Spleen (tissue), 11 donors: ENCODE data around the gene TUBA1C. TPM values are rescaled to one million over a fixed set of nuclear protein-coding genes. Genes with fewer than 3 reads are reported as not detected.
"Not testable (repeated sequence)": the region's sequence is repeated elsewhere in the genome, so short reads cannot be mapped to it uniquely, and the experiment has no call there.

ENCODE experiments used
- DNase-seq: peaks from one replicate; pipeline ENCODE4 v3.0.0-alpha.2; 2020
- H3K27ac ChIP-seq, 8 donors: fragments of 200-600 bp; sonication (generic) in 7 of 8; 1 replicate in 4 of 8; 2 replicates in 4 of 8; pipeline versions ENCODE4 v1.5.0 to v1.8.0; 2016 to 2021; ENCODE audit warnings: inconsistent platforms in 4 of 8, mild to moderate bottlenecking in 4 of 8, moderate library complexity in 1 of 8
- H3K27me3 ChIP-seq, 7 donors: fragments of 200-600 bp; sonication (generic) in 6 of 7; replicated peaks in 1 of 7; 1 replicate in 4 of 7; 2 replicates in 3 of 7; pipeline versions ENCODE4 v1.5.0 to v1.8.0; 2016 to 2021; ENCODE audit warnings: inconsistent platforms in 3 of 7, mild to moderate bottlenecking in 1 of 7
- H3K36me3 ChIP-seq, 6 donors: fragments of 200-600 bp; sonication (generic) in 5 of 6; 1 replicate in 4 of 6; 2 replicates in 2 of 6; pipeline versions ENCODE4 v1.5.0 to v1.8.0; 2016 to 2021; ENCODE audit warnings: inconsistent platforms in 2 of 6
- H3K4me1 ChIP-seq, 6 donors: fragments of 200-600 bp; sonication (generic) in 5 of 6; 1 replicate in 3 of 6; 2 replicates in 3 of 6; pipeline versions ENCODE4 v1.5.0 to v1.8.0; 2016 to 2021; ENCODE audit warnings: inconsistent platforms in 3 of 6
- H3K4me3 ChIP-seq, 8 donors: fragments of 200-600 bp; sonication (generic) in 7 of 8; 1 replicate in 4 of 8; 2 replicates in 4 of 8; pipeline versions ENCODE4 v1.5.0 to v1.8.0; 2016 to 2021; ENCODE audit warnings: inconsistent platforms in 4 of 8, mild to moderate bottlenecking in 4 of 8, moderate library complexity in 2 of 8
- H3K9me3 ChIP-seq, 8 donors: fragments of 200-600 bp; sonication (generic) in 7 of 8; 1 replicate in 4 of 8; 2 replicates in 4 of 8; pipeline versions ENCODE4 v1.5.0 to v1.8.0; 2016 to 2021; ENCODE audit warnings: inconsistent platforms in 4 of 8
- POLR2A ChIP-seq, 3 donors: fragments of 450-650 bp; IDR thresholded peaks; one replicate each; pipeline ENCODE4 v1.5.1; 2017; ENCODE audit warnings: antibody characterized with exemption in 3 of 3, mild to moderate bottlenecking in 1 of 3
- POLR2AphosphoS5 ChIP-seq, 3 donors: sonication (generic); formaldehyde crosslinking; IDR thresholded peaks; one replicate each; pipeline ENCODE4 v1.5.1; 2017; ENCODE audit warnings: antibody characterized with exemption in 3 of 3
- WGBS, 5 donors: extraction: QIAGEN DNeasy Blood & Tissue Kit in 3 of 5; methylation state at CpG; one replicate each; pipeline versions ENCODE4 v1.1.5 to v1.1.7; 2013 to 2018; 5-methylcytosine and 5-hydroxymethylcytosine counted together
- intact Hi-C: fragments of 100-400 bp; cut with DNase I; formaldehyde crosslinking; loops from one replicate; pipeline ENCODE4 v1.15.0; 2023; ENCODE audit warnings: low total_unique reads
- polyA plus RNA-seq, 3 donors: library from polyadenylated mRNA; stranded (reverse); fragments of 200-250 nt; gene quantifications; one replicate each; pipeline ENCODE4 v1.2.1, GENCODE V29; 2013
- total RNA-seq, 7 donors: library from RNA; depleted of rRNA in 3 of 7; stranded (reverse); fragments of >200 nt in 3 of 7; fragmentation: NEBNext Ultra II Directional in 4 of 7; extraction: Animal tissue kit (Norgen Biotek cat#: 25700) in 4 of 7; gene quantifications; one replicate each; pipeline versions ENCODE4 v1.1.0 to v1.2.1, GENCODE V29; 2016 to 2021
- TF ChIP-seq, protein P1 (sequence below), 11 experiments: fragments of 200-600 bp in 7 of 11; fragments of 450-650 bp in 4 of 11; sonication (generic) in 4 of 11; IDR thresholded peaks in 8 of 11; conservative IDR thresholded peaks in 3 of 11; 1 replicate in 7 of 11; 2 replicates in 4 of 11; pipeline versions ENCODE4 v1.4.0 to v1.8.0; 2016 to 2021; ENCODE audit warnings: antibody characterized with exemption in 11 of 11, inconsistent platforms in 4 of 11, mild to moderate bottlenecking in 1 of 11
- donor health status: healthy with polysubstance abuse.
- donor health status: DM: no; HTN: no; CAD: no; lungs with moderate emphysema.
- donor health status: DM: no; HTN: no; CAD: no.
- donor health status: Bipolar disorder and iron deficiency.
- donor health status: healthy.
- donor health status: DM: no; HTN: no; CAD: no.
- donor health status: DM: yes; HTN: yes; CAD: no.

Gene TUBA1C
- total and polyA plus RNA-seq, 10 donors: 36.3 to 89.6 (median 58.8) TPM

DNA sequence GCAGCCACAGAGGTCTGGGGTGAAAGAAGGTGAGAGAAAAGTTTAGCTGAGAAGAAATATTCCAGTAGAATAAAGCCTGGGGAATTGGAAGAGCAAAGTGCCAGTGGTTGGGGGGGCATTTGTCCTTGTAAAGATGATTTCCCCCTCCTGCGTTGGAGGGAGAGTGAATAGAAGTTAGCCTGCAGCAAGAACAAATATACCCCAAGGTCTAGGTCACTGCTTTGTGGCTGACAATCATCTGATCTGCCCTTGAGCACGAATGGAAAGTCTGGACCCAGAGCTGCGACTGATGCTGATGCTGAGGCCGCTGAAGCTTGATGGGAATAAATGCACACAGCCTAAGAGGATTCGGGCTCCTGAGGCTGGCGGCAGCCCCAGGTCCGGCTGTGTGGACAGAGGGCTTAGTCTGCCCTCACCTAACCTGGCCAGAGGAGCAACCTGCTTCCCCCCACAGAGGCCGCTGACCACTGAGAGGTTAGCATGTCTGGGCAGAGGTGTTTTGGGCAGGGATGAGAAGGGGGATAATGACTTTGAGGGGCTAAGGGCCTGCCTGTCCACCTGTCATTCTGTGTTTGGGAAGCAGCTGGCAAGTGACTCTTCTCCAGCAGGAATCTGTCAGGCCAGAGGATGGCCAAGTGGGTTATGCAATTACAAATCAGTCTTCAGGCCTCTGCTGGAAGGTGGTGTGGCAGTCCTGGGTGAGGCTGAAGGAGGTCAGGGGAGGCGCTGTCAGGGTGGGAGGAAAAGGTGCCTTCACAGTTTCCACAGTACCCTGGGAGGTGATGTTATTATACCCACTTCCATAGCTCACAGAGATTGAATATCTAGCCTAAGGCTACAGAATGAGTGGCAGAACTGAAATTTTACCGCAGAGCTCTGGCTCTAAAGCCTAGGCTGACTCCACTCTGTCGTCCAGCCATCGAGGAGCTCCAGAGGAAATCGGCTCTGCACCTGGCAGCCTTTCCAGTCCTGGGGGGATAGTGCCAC lies 11.7 kb downstream of the TUBA1C start:
- 82 to 87% (median 84%) methylated on average over 11 to 13 of the region's 13 CpGs for WGBS, 5 donors

GRCh38 chr12:49277466-49277865 lies 12.6 kb downstream of the TUBA1C start:
- Histone ChIP-seq H3K27me3 (no peaks in the 10 kb centered on the region), H3K4me3 (no peak overlapping the region), H3K27ac (no peak overlapping the region), H3K4me1 (peaks cover 0 to 12% (median 0%) of the 10 kb centered on the region in 6 donors), H3K36me3 (peaks cover 0 to 21% (median 10%) of the 10 kb centered on the region in 6 donors), H3K9me3 (no peaks in the 10 kb centered on the region)
- intact Hi-C loops: no loop called here
- 84 to 97% (median 94%) methylated on average over 7 of the region's 7 CpGs for WGBS, 5 donors
- TF ChIP-seq POLR2A (IDR thresholded peaks at IDR 0.05): no peak
- TF ChIP-seq, protein P1, sequence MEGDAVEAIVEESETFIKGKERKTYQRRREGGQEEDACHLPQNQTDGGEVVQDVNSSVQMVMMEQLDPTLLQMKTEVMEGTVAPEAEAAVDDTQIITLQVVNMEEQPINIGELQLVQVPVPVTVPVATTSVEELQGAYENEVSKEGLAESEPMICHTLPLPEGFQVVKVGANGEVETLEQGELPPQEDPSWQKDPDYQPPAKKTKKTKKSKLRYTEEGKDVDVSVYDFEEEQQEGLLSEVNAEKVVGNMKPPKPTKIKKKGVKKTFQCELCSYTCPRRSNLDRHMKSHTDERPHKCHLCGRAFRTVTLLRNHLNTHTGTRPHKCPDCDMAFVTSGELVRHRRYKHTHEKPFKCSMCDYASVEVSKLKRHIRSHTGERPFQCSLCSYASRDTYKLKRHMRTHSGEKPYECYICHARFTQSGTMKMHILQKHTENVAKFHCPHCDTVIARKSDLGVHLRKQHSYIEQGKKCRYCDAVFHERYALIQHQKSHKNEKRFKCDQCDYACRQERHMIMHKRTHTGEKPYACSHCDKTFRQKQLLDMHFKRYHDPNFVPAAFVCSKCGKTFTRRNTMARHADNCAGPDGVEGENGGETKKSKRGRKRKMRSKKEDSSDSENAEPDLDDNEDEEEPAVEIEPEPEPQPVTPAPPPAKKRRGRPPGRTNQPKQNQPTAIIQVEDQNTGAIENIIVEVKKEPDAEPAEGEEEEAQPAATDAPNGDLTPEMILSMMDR (IDR thresholded peaks at IDR 0.05 in 8 of 11, conservative IDR thresholded peaks at IDR 0.05 in 3 of 11): no peak
- no peak for TF ChIP-seq POLR2AphosphoS5 (IDR thresholded peaks at IDR 0.05)
- no peak for DNase-seq

More for the DNA sequence above, 11.7 kb downstream of the TUBA1C start:
- Histone ChIP-seq H3K4me1 (peaks cover 0 to 12% (median 0%) of the 10 kb centered on the region in 6 donors), H3K36me3 (peaks cover 0 to 29% (median 17%) of the 10 kb centered on the region in 6 donors), H3K4me3 (no peak overlapping the region), H3K27ac (no peak overlapping the region), H3K27me3 (no peaks in the 10 kb centered on the region), H3K9me3 (no peaks in the 10 kb centered on the region)
- DNase-seq: no peak
- no peak for TF ChIP-seq POLR2AphosphoS5 (IDR thresholded peaks at IDR 0.05)
- TF ChIP-seq POLR2A (IDR thresholded peaks at IDR 0.05): no peak
- TF ChIP-seq, protein P1 (IDR thresholded peaks at IDR 0.05 in 8 of 11, conservative IDR thresholded peaks at IDR 0.05 in 3 of 11): no peak
- intact Hi-C loops: no loop called here

DNA sequence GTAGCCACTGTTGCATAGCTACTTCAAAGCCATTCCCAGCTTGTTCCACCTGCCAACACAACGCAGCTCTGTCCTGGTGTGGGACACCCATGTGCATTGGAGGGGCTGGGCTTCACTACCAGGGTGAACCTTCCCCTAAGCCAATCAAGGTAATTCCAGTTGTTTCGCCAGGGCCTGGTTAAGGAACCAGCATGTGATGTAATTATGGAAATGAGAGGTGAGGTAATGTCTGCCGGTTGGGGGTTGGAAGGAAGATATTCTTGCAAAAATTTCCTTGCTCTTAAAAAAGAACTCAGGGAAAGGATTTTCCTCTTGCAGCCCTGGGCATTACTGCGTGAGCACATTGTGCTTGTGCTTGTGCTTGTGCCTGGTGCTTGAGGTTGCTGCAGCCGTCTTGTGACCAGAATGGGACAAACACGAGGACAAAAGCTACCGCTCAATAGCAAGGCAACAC lies 14.9 kb downstream of the TUBA1C start:
- WGBS, 5 donors: 38 to 71% (median 59%) methylated on average over 7 of the region's 7 CpGs
- TF ChIP-seq POLR2AphosphoS5 (IDR thresholded peaks at IDR 0.05) (no peak), POLR2A (IDR thresholded peaks at IDR 0.05) (no peak)
- TF ChIP-seq, protein P1 (IDR thresholded peaks at IDR 0.05 in 8 of 11, conservative IDR thresholded peaks at IDR 0.05 in 3 of 11): no peak
- intact Hi-C loops: no loop called here
- H3K27me3 ChIP-seq: peaks cover 0 to 14% (median 0%) of the 10 kb centered on the region in 7 donors
- H3K4me3 ChIP-seq: no peak overlapping the region
- no peaks in the 10 kb centered on the region for H3K9me3 ChIP-seq
- no peaks in the 10 kb centered on the region for H3K36me3 ChIP-seq
- peaks cover 0 to 12% (median 0%) of the 10 kb centered on the region in 6 donors for H3K4me1 ChIP-seq
- no peak overlapping the region for H3K27ac ChIP-seq
- DNase-seq: peak; percentile 24

DNA sequence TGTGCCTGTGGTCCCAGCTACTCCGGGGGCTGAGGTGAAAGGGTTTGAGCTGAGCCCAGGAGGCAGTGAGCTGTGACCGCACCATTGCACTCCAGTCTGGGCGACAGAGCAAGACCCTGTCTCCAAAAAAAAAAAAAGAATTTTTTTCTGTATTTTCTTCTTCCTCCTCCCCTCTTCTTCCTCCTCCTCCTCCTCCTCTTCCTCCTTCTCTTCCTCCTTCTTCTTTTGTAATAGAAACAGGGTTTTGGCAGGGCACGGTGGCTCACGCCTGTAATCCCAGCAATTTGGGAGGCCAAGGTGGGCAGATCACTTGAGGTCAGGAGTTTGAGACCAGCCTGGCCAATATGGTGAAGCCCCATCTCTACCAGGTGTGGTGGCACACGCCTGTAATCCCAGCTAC lies 15.7 kb downstream of the TUBA1C start:
- Histone ChIP-seq H3K4me1 (peaks cover 0 to 12% (median 0%) of the 10 kb centered on the region in 6 donors), H3K27me3 (peaks cover 0 to 21% (median 0%) of the 10 kb centered on the region in 7 donors)
- H3K36me3 ChIP-seq, H3K4me3 ChIP-seq, intact Hi-C loops, H3K9me3 ChIP-seq, H3K27ac ChIP-seq: not testable (repeated sequence)
- peak; percentile 25 for DNase-seq
- 68 to 89% (median 77%) methylated on average over 6 of the region's 6 CpGs for WGBS, 5 donors
